Gastroesophageal sphincter (tissue), 3 donors: ENCODE measurements around the gene TMEM60.

ENCODE experiments used
- CTCF ChIP-seq, 4 experiments: fragments of 200-600 bp in 2 of 4; fragments of 450-650 bp in 2 of 4; sonication (generic) in 1 of 4; IDR thresholded peaks; one replicate each; pipeline ENCODE4 v1.5.1; 2017 to 2019; ENCODE audit warnings: antibody characterized with exemption in 4 of 4, mild to moderate bottlenecking in 2 of 4, moderate library complexity in 2 of 4
- EP300 ChIP-seq: sonication (generic); formaldehyde crosslinking; IDR thresholded peaks from one replicate; pipeline ENCODE4 v1.6.1; 2017; ENCODE audit warnings: antibody characterized with exemption, mild to moderate bottlenecking
- POLR2A ChIP-seq, 2 donors: fragments of 450-650 bp; IDR thresholded peaks; one replicate each; pipeline ENCODE4 v1.6.1; 2017; ENCODE audit warnings: antibody characterized with exemption in 2 of 2, mild to moderate bottlenecking in 2 of 2, moderate library complexity in 1 of 2
- POLR2AphosphoS5 ChIP-seq: sonication (generic); formaldehyde crosslinking; IDR thresholded peaks from one replicate; pipeline ENCODE4 v1.6.1; 2017; ENCODE audit warnings: antibody characterized with exemption

GRCh38 chr7:77822269-77822668 lies 24.0 kb upstream of the TMEM60 start:
- TF ChIP-seq CTCF (IDR thresholded peaks at IDR 0.05) (no peak), EP300 (no peak), POLR2AphosphoS5 (no peak), POLR2A (IDR thresholded peaks at IDR 0.05) (no peak)
